Activated CD8-positive, alpha-beta T cell treated with anti-CD3 and anti-CD28 coated beads for 36 hours (primary cell): ENCODE results near the gene CACNA1B. TPM values are rescaled to one million over a fixed set of nuclear protein-coding genes. Genes with fewer than 3 reads are reported as not detected.
"Not testable (repeated sequence)": the region's sequence is repeated elsewhere in the genome, so short reads cannot be mapped to it uniquely, and the experiment has no call there.

Source experiments
- ATAC-seq: fragments of 200-7000 bp; cut with Tn5 transposase; one replicate; pipeline ENCODE4 v1.10.0; 2021; ENCODE audit warnings: mild to moderate bottlenecking, moderate library complexity
- CTCF ChIA-PET: fragments of 350-600 bp; sonication (Branson Sonifier 250); formaldehyde crosslinking; loops from one replicate; lab custom pipeline; 2021; ENCODE audit warnings: antibody characterized with exemption; lab: Charles Lee
- POLR2A ChIA-PET: fragments of 350-600 bp; sonication (Branson Sonifier 250); formaldehyde crosslinking; loops from one replicate; lab custom pipeline; 2021; ENCODE audit warnings: antibody characterized with exemption; lab: Charles Lee
- DNase-seq: peaks from one replicate; pipeline ENCODE4 v3.0.0-alpha.2; 2020
- H3K27ac Mint-ChIP-seq: one replicate; pipeline ENCODE4 v1.8.0; 2021; ENCODE audit warnings: mild to moderate bottlenecking, mixed read lengths
- H3K27me3 Mint-ChIP-seq: one replicate; pipeline ENCODE4 v1.8.0; 2021; ENCODE audit warnings: mixed read lengths
- H3K36me3 Mint-ChIP-seq: one replicate; pipeline ENCODE4 v1.8.0; 2021; ENCODE audit warnings: low read depth, mixed read lengths
- H3K4me1 Mint-ChIP-seq: one replicate; pipeline ENCODE4 v1.8.0; 2021; ENCODE audit warnings: low read depth, mixed read lengths
- H3K4me3 Mint-ChIP-seq: one replicate; pipeline ENCODE4 v1.8.0; 2021; ENCODE audit warnings: mild to moderate bottlenecking, moderate library complexity, mixed read lengths
- H3K9me3 Mint-ChIP-seq: one replicate; pipeline ENCODE4 v1.8.0; 2021; ENCODE audit warnings: mixed read lengths
- CTCF ChIP-seq: fragments of 200-600 bp; IDR thresholded peaks from one replicate; pipeline ENCODE4 v1.8.0; 2022; ENCODE audit warnings: antibody characterized with exemption, mild to moderate bottlenecking
- intact Hi-C: fragments of 100-400 bp; cut with micrococcal nuclease; formaldehyde crosslinking; loops from one replicate; pipeline ENCODE4 v1.10.0; 2022
- total RNA-seq, 2 experiments: library from RNA; stranded (reverse); gene quantifications; one replicate each; pipeline ENCODE4 v1.2.3, GENCODE V29; 2021

CACNA1B gene
- total RNA-seq, 2 experiments from 2014 or later = not detected

GRCh38 chr9:138126090-138126857, 248.7 kb downstream of the CACNA1B start:
- intact Hi-C loops, CTCF ChIA-PET, POLR2A ChIA-PET, H3K27ac Mint-ChIP-seq, H3K36me3 Mint-ChIP-seq, H3K27me3 Mint-ChIP-seq, H3K9me3 Mint-ChIP-seq, H3K4me1 Mint-ChIP-seq, H3K4me3 Mint-ChIP-seq: not testable (repeated sequence)
- peak; percentile 86 for DNase-seq
- ATAC-seq = peak; percentile 97
- TF ChIP-seq CTCF = peak; percentile 76

- H3K9me3 Mint-ChIP-seq, H3K4me3 Mint-ChIP-seq, H3K4me1 Mint-ChIP-seq, H3K27me3 Mint-ChIP-seq, POLR2A ChIA-PET, DNase-seq, CTCF ChIA-PET, H3K36me3 Mint-ChIP-seq, H3K27ac Mint-ChIP-seq, ATAC-seq, intact Hi-C loops: not testable (repeated sequence)
Measured at GRCh38 chr9:138126858-138127584, 249.4 kb downstream of the CACNA1B start.

- H3K27ac Mint-ChIP-seq, CTCF ChIA-PET, DNase-seq, H3K9me3 Mint-ChIP-seq, intact Hi-C loops, H3K4me1 Mint-ChIP-seq, POLR2A ChIA-PET, H3K36me3 Mint-ChIP-seq, H3K4me3 Mint-ChIP-seq, ATAC-seq, H3K27me3 Mint-ChIP-seq: not testable (repeated sequence)
Measured at GRCh38 chr9:138128027-138128426, 250.4 kb downstream of the CACNA1B start.

GRCh38 chr9:138129318-138129717, 251.7 kb downstream of the CACNA1B start:
- H3K9me3 Mint-ChIP-seq, intact Hi-C loops, H3K27me3 Mint-ChIP-seq, H3K27ac Mint-ChIP-seq, H3K4me3 Mint-ChIP-seq, CTCF ChIA-PET, DNase-seq, POLR2A ChIA-PET, H3K4me1 Mint-ChIP-seq, H3K36me3 Mint-ChIP-seq, ATAC-seq: not testable (repeated sequence)

- H3K4me3 Mint-ChIP-seq, H3K36me3 Mint-ChIP-seq, H3K27me3 Mint-ChIP-seq, CTCF ChIA-PET, H3K4me1 Mint-ChIP-seq, DNase-seq, H3K9me3 Mint-ChIP-seq, ATAC-seq, POLR2A ChIA-PET, intact Hi-C loops, H3K27ac Mint-ChIP-seq: not testable (repeated sequence)
Measured at GRCh38 chr9:138132946-138133705, 255.5 kb downstream of the CACNA1B start.

- H3K4me1 Mint-ChIP-seq, H3K27ac Mint-ChIP-seq, POLR2A ChIA-PET, CTCF ChIA-PET, ATAC-seq, DNase-seq, H3K36me3 Mint-ChIP-seq, H3K27me3 Mint-ChIP-seq, H3K9me3 Mint-ChIP-seq, H3K4me3 Mint-ChIP-seq, intact Hi-C loops: not testable (repeated sequence)
Measured at GRCh38 chr9:138134581-138134980, 257.0 kb downstream of the CACNA1B start.

GRCh38 chr9:138139096-138139495, 261.5 kb downstream of the CACNA1B start:
- ATAC-seq, H3K36me3 Mint-ChIP-seq, H3K4me3 Mint-ChIP-seq, POLR2A ChIA-PET, intact Hi-C loops, CTCF ChIA-PET, H3K27ac Mint-ChIP-seq, H3K9me3 Mint-ChIP-seq, DNase-seq, H3K4me1 Mint-ChIP-seq, H3K27me3 Mint-ChIP-seq: not testable (repeated sequence)

- intact Hi-C loops, CTCF ChIA-PET, H3K4me1 Mint-ChIP-seq, H3K36me3 Mint-ChIP-seq, DNase-seq, H3K27ac Mint-ChIP-seq, H3K27me3 Mint-ChIP-seq, H3K9me3 Mint-ChIP-seq, H3K4me3 Mint-ChIP-seq, ATAC-seq, POLR2A ChIA-PET: not testable (repeated sequence)
Measured at GRCh38 chr9:138140980-138141379, 263.4 kb downstream of the CACNA1B start.

- DNase-seq, H3K4me1 Mint-ChIP-seq, H3K9me3 Mint-ChIP-seq, intact Hi-C loops, H3K36me3 Mint-ChIP-seq, POLR2A ChIA-PET, H3K27me3 Mint-ChIP-seq, H3K27ac Mint-ChIP-seq, ATAC-seq, CTCF ChIA-PET, H3K4me3 Mint-ChIP-seq: not testable (repeated sequence)
Measured at GRCh38 chr9:138142528-138143244, 265.1 kb downstream of the CACNA1B start.

GRCh38 chr9:138143491-138143890, 265.9 kb downstream of the CACNA1B start:
- H3K4me3 Mint-ChIP-seq, H3K9me3 Mint-ChIP-seq, CTCF ChIA-PET, H3K4me1 Mint-ChIP-seq, DNase-seq, H3K27me3 Mint-ChIP-seq, ATAC-seq, H3K27ac Mint-ChIP-seq, intact Hi-C loops, POLR2A ChIA-PET, H3K36me3 Mint-ChIP-seq: not testable (repeated sequence)
